Measurements from ENCODE around the gene WASHC2C. TPM values are rescaled to one million over a fixed set of nuclear protein-coding genes. Genes with fewer than 3 reads are reported as not detected.
"Not testable (repeated sequence)": the region's sequence is repeated elsewhere in the genome, so short reads cannot be mapped to it uniquely, and the experiment has no call there.

The WASHC2C gene
- total and polyA plus RNA-seq, 2 donors (not counting 1 experiment from before 2014, with no cell fraction given), result 32.5 to 75.7 TPM

DNA sequence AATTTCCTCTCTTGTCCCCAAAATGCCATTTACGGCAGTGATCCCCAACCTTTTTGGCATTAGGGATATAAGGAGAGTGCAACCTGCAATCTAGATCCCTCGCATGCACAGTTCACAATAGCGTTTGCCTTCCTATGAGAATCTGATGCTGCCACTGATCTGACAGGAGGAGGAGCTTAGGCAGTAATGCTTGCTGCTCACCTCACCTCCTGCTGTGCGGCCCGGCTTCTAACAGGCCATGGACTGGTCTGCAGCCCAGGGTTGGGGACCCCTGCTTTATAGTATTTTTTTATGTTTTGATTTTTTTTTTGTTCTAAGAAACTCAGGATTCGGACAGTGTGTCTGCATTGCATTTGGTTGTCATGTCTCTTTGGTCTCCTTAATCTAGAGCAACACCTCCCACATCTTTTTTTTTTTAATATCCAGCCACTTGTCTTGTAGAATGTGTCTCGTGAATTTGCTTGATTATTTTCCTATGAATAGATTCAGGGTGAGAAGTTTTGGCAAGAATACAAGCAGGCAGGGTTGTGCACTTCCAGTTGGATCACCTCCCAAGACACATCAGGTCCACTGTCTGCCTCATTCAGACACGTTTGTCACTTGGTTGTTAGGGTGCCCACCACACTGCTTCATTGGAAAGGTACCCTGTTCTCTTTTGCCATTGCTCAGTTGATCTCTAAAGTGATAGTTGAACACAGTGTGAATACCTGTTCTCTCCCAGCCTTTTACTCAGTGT is 30.8 kb downstream of the WASHC2C start:
- H4K20me1 ChIP-seq (ENCODE audit: control insufficient read depth, insufficient read depth, low read length, poor library complexity, severe bottlenecking); H3K27me3 Mint-ChIP-seq; H3K4me2 ChIP-seq (replicated peaks; ENCODE audit: low read depth, low read length, poor library complexity, severe bottlenecking); H3K9me3 Mint-ChIP-seq (ENCODE audit: insufficient read depth); H3K27me3 ChIP-seq (replicated peaks in 1 of 4; ENCODE audit: control extremely low read depth in 1 of 4, control insufficient read depth in 3 of 4, insufficient read depth in 4 of 4, low read length in 3 of 4); H3K9me3 ChIP-seq (ENCODE audit: control extremely low read depth in 1 of 3, control insufficient read depth in 2 of 3, insufficient read depth in 1 of 3, low read length in 2 of 3); H3K9ac ChIP-seq (ENCODE audit: low read length); H3K27ac ChIP-seq (ENCODE audit: low read length in 2 of 2); intact Hi-C loops (cut with micrococcal nuclease); H3K4me1 Mint-ChIP-seq; H3K79me2 ChIP-seq (ENCODE audit: control insufficient read depth, insufficient read depth, low read length); H3K4me3 Mint-ChIP-seq; H3K4me3 ChIP-seq (ENCODE audit: control extremely low read depth in 1 of 5, extremely low read depth in 1 of 5, insufficient read depth in 1 of 5, low read depth in 2 of 5, low read length in 4 of 5); ATAC-seq (ENCODE audit: low read depth); POLR2A ChIA-PET; H3K27ac Mint-ChIP-seq; H2AFZ ChIP-seq (ENCODE audit: insufficient read depth, low read depth, low read length, poor library complexity, severe bottlenecking); H3K36me3 ChIP-seq (replicated peaks in 1 of 2; ENCODE audit: control extremely low read depth in 1 of 2, control insufficient read depth in 1 of 2, extremely low read depth in 1 of 2, insufficient read depth in 2 of 2, low read length in 1 of 2); DNase-seq; H3K4me1 ChIP-seq (ENCODE audit: control insufficient read depth in 2 of 2, insufficient read depth in 2 of 2, low read length in 2 of 2); CTCF ChIA-PET: not testable (repeated sequence)
- WGBS (ENCODE audit: insufficient coverage), result no CpG with 5 or more reads among the region's 8 CpGs

DNA sequence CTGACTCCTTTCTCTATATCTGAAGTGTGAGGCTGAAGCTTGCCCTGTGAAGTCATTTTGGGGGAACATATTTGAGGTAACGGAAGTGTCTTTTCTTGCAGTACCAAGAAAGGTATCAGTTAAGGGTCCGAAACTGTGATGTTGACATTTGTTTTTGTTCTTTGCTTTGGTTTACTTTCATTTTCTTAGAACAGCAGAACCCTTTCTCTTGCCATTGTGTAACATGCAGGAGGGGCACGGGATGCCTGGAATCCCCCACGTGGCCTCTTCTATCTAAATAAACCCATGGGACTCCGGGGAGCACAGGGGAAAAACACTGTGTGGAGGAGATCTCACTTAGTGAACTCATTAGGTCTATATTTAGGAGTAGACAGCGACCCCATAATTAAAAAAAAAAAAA is 34.6 kb downstream of the WASHC2C start:
- H3K9ac ChIP-seq (ENCODE audit: low read length); H3K9me3 Mint-ChIP-seq (ENCODE audit: insufficient read depth); H3K4me1 ChIP-seq (ENCODE audit: control insufficient read depth in 2 of 2, insufficient read depth in 2 of 2, low read length in 2 of 2); H2AFZ ChIP-seq (ENCODE audit: insufficient read depth, low read depth, low read length, poor library complexity, severe bottlenecking); H3K4me1 Mint-ChIP-seq; CTCF ChIA-PET; H3K27me3 ChIP-seq (replicated peaks in 1 of 4; ENCODE audit: control extremely low read depth in 1 of 4, control insufficient read depth in 3 of 4, insufficient read depth in 4 of 4, low read length in 3 of 4); POLR2A ChIA-PET; H3K79me2 ChIP-seq (ENCODE audit: control insufficient read depth, insufficient read depth, low read length); H3K27ac Mint-ChIP-seq; ATAC-seq (ENCODE audit: low read depth); H3K9me3 ChIP-seq (ENCODE audit: control extremely low read depth in 1 of 3, control insufficient read depth in 2 of 3, insufficient read depth in 1 of 3, low read length in 2 of 3); intact Hi-C loops (cut with micrococcal nuclease); H4K20me1 ChIP-seq (ENCODE audit: control insufficient read depth, insufficient read depth, low read length, poor library complexity, severe bottlenecking); H3K27ac ChIP-seq (ENCODE audit: low read length in 2 of 2); H3K27me3 Mint-ChIP-seq; H3K4me3 ChIP-seq (ENCODE audit: control extremely low read depth in 1 of 5, extremely low read depth in 1 of 5, insufficient read depth in 1 of 5, low read depth in 2 of 5, low read length in 4 of 5); DNase-seq; H3K36me3 ChIP-seq (replicated peaks in 1 of 2; ENCODE audit: control extremely low read depth in 1 of 2, control insufficient read depth in 1 of 2, extremely low read depth in 1 of 2, insufficient read depth in 2 of 2, low read length in 1 of 2); H3K4me3 Mint-ChIP-seq; H3K4me2 ChIP-seq (replicated peaks; ENCODE audit: low read depth, low read length, poor library complexity, severe bottlenecking): not testable (repeated sequence)
- WGBS (ENCODE audit: insufficient coverage), result no CpG with 5 or more reads among the region's 6 CpGs

DNA sequence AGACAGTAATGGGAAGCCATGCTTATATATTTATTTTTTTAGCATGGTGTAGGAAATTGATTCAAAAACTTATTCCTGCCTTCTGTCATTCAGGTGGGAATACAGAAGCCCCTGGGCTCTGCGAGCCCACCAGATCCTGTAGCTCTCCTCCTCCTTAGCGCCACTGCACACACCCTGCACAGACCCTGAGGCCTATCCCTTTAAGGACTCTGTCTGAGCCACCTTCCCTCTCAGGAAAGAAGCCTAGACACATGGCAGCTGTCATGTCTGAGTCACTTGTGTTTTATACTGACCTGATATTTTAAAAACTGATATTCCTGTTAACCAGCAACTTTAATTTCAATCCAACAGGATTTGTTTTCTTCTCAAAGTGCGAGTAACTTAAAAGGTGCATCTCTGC is 36.0 kb downstream of the WASHC2C start:
- H3K4me2 ChIP-seq (replicated peaks; ENCODE audit: low read depth, low read length, poor library complexity, severe bottlenecking); DNase-seq; ATAC-seq (ENCODE audit: low read depth); H3K4me1 ChIP-seq (ENCODE audit: control insufficient read depth in 2 of 2, insufficient read depth in 2 of 2, low read length in 2 of 2); H3K79me2 ChIP-seq (ENCODE audit: control insufficient read depth, insufficient read depth, low read length); H3K9ac ChIP-seq (ENCODE audit: low read length); H4K20me1 ChIP-seq (ENCODE audit: control insufficient read depth, insufficient read depth, low read length, poor library complexity, severe bottlenecking); H3K27ac ChIP-seq (ENCODE audit: low read length in 2 of 2); CTCF ChIA-PET; H3K36me3 ChIP-seq (replicated peaks in 1 of 2; ENCODE audit: control extremely low read depth in 1 of 2, control insufficient read depth in 1 of 2, extremely low read depth in 1 of 2, insufficient read depth in 2 of 2, low read length in 1 of 2); H3K4me1 Mint-ChIP-seq; H3K27me3 ChIP-seq (replicated peaks in 1 of 4; ENCODE audit: control extremely low read depth in 1 of 4, control insufficient read depth in 3 of 4, insufficient read depth in 4 of 4, low read length in 3 of 4); H3K4me3 Mint-ChIP-seq; POLR2A ChIA-PET; H3K9me3 Mint-ChIP-seq (ENCODE audit: insufficient read depth); H3K9me3 ChIP-seq (ENCODE audit: control extremely low read depth in 1 of 3, control insufficient read depth in 2 of 3, insufficient read depth in 1 of 3, low read length in 2 of 3); H3K27me3 Mint-ChIP-seq; H3K27ac Mint-ChIP-seq; H2AFZ ChIP-seq (ENCODE audit: insufficient read depth, low read depth, low read length, poor library complexity, severe bottlenecking); intact Hi-C loops (cut with micrococcal nuclease); H3K4me3 ChIP-seq (ENCODE audit: control extremely low read depth in 1 of 5, extremely low read depth in 1 of 5, insufficient read depth in 1 of 5, low read depth in 2 of 5, low read length in 4 of 5): not testable (repeated sequence)
- no CpG with 5 or more reads among the region's 3 CpGs for WGBS (ENCODE audit: insufficient coverage)

DNA sequence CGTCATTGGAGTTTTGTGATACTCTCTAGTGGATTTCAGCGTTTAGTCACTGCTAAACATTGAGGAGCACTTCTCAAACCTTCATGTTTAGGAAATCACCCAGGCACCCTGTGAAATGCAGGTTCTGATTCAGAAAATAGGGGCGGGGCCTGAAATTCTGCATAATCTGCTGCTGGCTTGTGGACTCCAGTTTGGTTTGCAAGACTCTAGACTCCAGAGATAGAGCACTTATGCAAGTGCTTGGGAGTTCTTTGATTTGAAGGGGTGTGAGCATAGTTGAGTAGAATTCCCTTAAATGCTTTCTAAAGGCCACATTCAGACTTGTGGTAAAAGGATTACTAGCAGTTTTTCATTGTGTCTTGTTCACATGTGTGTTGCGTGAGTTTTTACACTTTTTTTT is 41.3 kb downstream of the WASHC2C start:
- WGBS (ENCODE audit: insufficient coverage), result no CpG with 5 or more reads among the region's 4 CpGs
- H3K27ac Mint-ChIP-seq; DNase-seq; H4K20me1 ChIP-seq (ENCODE audit: control insufficient read depth, insufficient read depth, low read length, poor library complexity, severe bottlenecking); H3K9ac ChIP-seq (ENCODE audit: low read length); intact Hi-C loops (cut with micrococcal nuclease); H3K27me3 ChIP-seq (replicated peaks in 1 of 4; ENCODE audit: control extremely low read depth in 1 of 4, control insufficient read depth in 3 of 4, insufficient read depth in 4 of 4, low read length in 3 of 4); H3K4me2 ChIP-seq (replicated peaks; ENCODE audit: low read depth, low read length, poor library complexity, severe bottlenecking); H3K36me3 ChIP-seq (replicated peaks in 1 of 2; ENCODE audit: control extremely low read depth in 1 of 2, control insufficient read depth in 1 of 2, extremely low read depth in 1 of 2, insufficient read depth in 2 of 2, low read length in 1 of 2); H3K9me3 ChIP-seq (ENCODE audit: control extremely low read depth in 1 of 3, control insufficient read depth in 2 of 3, insufficient read depth in 1 of 3, low read length in 2 of 3); H2AFZ ChIP-seq (ENCODE audit: insufficient read depth, low read depth, low read length, poor library complexity, severe bottlenecking); H3K27me3 Mint-ChIP-seq; H3K9me3 Mint-ChIP-seq (ENCODE audit: insufficient read depth); H3K4me3 Mint-ChIP-seq; ATAC-seq (ENCODE audit: low read depth); H3K4me1 ChIP-seq (ENCODE audit: control insufficient read depth in 2 of 2, insufficient read depth in 2 of 2, low read length in 2 of 2); POLR2A ChIA-PET; H3K27ac ChIP-seq (ENCODE audit: low read length in 2 of 2); H3K4me1 Mint-ChIP-seq; H3K4me3 ChIP-seq (ENCODE audit: control extremely low read depth in 1 of 5, extremely low read depth in 1 of 5, insufficient read depth in 1 of 5, low read depth in 2 of 5, low read length in 4 of 5); H3K79me2 ChIP-seq (ENCODE audit: control insufficient read depth, insufficient read depth, low read length): not testable (repeated sequence)
- CTCF ChIA-PET, result interaction anchor here (0.7 kb wide), 1 partner anchor 552 kb away, joined by 3 read pairs; no protein-coding TSS in a partner anchor
